Measurements from ENCODE around the gene C15orf61.

The C15orf61 gene

DNA sequence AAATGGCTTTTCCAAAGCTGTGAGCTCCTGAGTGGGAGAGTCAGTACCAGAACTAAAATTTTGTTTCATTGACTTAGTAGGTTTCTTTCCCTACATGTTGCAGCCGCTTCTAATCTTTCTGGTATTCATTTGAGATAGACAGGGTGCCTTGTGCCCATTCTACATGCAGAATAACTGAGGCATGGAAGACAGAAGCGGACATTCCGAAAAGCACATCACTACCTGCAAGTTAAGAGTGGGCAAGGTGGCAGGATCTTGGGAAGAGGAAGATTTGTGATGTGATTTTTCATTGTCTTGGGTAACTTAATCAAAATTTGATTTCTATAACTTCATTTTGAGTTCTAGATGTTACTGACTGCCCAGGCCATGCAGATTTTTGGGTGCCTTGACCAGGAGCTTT, 23.5 kb downstream of the C15orf61 start:
- Histone ChIP-seq H3K4ac (ENCODE audit: low read depth, low read length) (no peak overlapping the region), H2BK12ac (ENCODE audit: low read length) (no peak overlapping the region), H3K18ac (ENCODE audit: low read length) (no peak overlapping the region), H3K4me2 (ENCODE audit: low read length) (no peak overlapping the region), H2AFZ (ENCODE audit: insufficient read depth, low read length, poor library complexity) (no peak overlapping the region), H2AK5ac (ENCODE audit: low read length) (no peak overlapping the region), H3K36me3 (ENCODE audit: control insufficient read depth in 1 of 2, insufficient read depth in 2 of 2, low read length in 2 of 2) (peaks cover 3 to 6% of the 10 kb centered on the region in 2 experiments), H3K27me3 (ENCODE audit: insufficient read depth, low read length) (no peaks in the 10 kb centered on the region), H3K79me1 (ENCODE audit: low read length) (peaks cover 4% of the 10 kb centered on the region), H3K9me3 (ENCODE audit: insufficient read depth, low read depth, low read length) (no peaks in the 10 kb centered on the region), H3K79me2 (ENCODE audit: control insufficient read depth, insufficient read depth, low read length, poor library complexity) (peaks cover 4% of the 10 kb centered on the region), H4K12ac (ENCODE audit: low read depth, low read length) (no peak overlapping the region), H3K23ac (ENCODE audit: low read length) (no peak overlapping the region), H4K91ac (ENCODE audit: low read depth, low read length) (no peak overlapping the region), H4K8ac (ENCODE audit: low read depth, low read length) (no peak overlapping the region), H3K9ac (ENCODE audit: low read length) (no peak overlapping the region), H3K14ac (ENCODE audit: low read length) (no peak overlapping the region), H2BK5ac (ENCODE audit: low read depth, low read length, poor library complexity) (no peak overlapping the region), H3K4me3 (ENCODE audit: low read depth, low read length) (no peak overlapping the region), H3K4me1 (ENCODE audit: control insufficient read depth in 1 of 2, insufficient read depth in 2 of 2, low read length in 2 of 2) (peaks cover 7 to 11% of the 10 kb centered on the region in 2 experiments), H3K27ac (ENCODE audit: low read depth, low read length) (no peak overlapping the region), H2BK120ac (ENCODE audit: insufficient read depth, low read length, poor library complexity) (no peak overlapping the region)
- no peak for DNase-seq
- no CpG with 5 or more reads among the region's 3 CpGs for WGBS (ENCODE audit: extremely low coverage, insufficient coverage, insufficient read length)

DNA sequence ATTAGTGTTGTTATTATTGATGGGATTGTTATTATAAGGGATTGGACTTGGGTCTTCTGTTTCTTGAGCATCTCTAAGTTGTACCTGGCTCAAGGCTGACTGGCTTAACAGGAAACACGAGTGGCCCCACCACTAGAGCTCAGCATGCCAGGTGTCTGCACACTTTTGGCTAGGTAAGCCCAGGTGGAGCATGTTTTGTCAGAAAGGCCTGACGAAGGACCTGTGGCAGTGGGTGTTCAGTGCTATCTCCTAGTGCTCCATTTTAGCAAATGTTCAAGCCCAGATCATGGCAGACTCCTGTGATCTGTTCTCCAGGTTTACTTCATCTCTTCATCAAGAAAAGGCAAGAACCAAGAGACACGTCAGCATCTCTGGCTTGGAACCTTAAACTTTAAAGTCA, 24.9 kb downstream of the C15orf61 start:
- Histone ChIP-seq H3K14ac (ENCODE audit: low read length) (no peak overlapping the region), H3K79me2 (ENCODE audit: control insufficient read depth, insufficient read depth, low read length, poor library complexity) (peaks cover 4% of the 10 kb centered on the region), H2BK120ac (ENCODE audit: insufficient read depth, low read length, poor library complexity) (no peak overlapping the region), H3K4me2 (ENCODE audit: low read length) (no peak overlapping the region), H4K91ac (ENCODE audit: low read depth, low read length) (no peak overlapping the region), H3K4me1 (ENCODE audit: control insufficient read depth in 1 of 2, insufficient read depth in 2 of 2, low read length in 2 of 2) (peaks cover 7 to 11% of the 10 kb centered on the region in 2 experiments), H3K23ac (ENCODE audit: low read length) (no peak overlapping the region), H3K4ac (ENCODE audit: low read depth, low read length) (no peak overlapping the region), H2AFZ (ENCODE audit: insufficient read depth, low read length, poor library complexity) (no peak overlapping the region), H2BK5ac (ENCODE audit: low read depth, low read length, poor library complexity) (no peak overlapping the region), H2AK5ac (ENCODE audit: low read length) (no peak overlapping the region), H4K8ac (ENCODE audit: low read depth, low read length) (no peak overlapping the region), H3K79me1 (ENCODE audit: low read length) (peaks cover 4% of the 10 kb centered on the region), H4K12ac (ENCODE audit: low read depth, low read length) (no peak overlapping the region), H3K36me3 (ENCODE audit: control insufficient read depth in 1 of 2, insufficient read depth in 2 of 2, low read length in 2 of 2) (peaks cover 3 to 6% of the 10 kb centered on the region in 2 experiments), H3K27me3 (ENCODE audit: insufficient read depth, low read length) (no peaks in the 10 kb centered on the region), H3K18ac (ENCODE audit: low read length) (no peak overlapping the region), H2BK12ac (ENCODE audit: low read length) (no peak overlapping the region), H3K27ac (ENCODE audit: low read depth, low read length) (no peak overlapping the region), H3K9me3 (ENCODE audit: insufficient read depth, low read depth, low read length) (no peaks in the 10 kb centered on the region), H3K9ac (ENCODE audit: low read length) (no peak overlapping the region), H3K4me3 (ENCODE audit: low read depth, low read length) (no peak overlapping the region)
- no peak for DNase-seq
- no CpG with 5 or more reads among the region's 3 CpGs for WGBS (ENCODE audit: extremely low coverage, insufficient coverage, insufficient read length)

DNA sequence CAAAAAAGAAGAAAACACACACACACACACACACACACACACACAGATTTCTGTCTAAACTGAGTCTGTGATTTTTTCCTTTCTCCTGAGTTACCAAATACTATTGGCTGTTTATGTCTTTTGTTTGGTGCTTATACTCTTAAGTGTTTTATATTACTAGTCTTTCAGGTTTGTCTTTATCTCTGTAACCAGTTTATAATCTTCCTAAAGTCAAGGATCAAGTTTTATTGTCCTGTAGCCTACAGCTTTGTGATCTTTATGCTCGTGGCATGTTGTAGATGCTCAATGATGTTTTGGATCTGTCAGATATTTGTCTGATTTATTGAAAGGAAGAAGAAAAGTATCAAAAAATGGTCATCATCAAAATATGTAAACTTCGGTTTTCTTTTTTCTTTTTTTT, 26.1 kb downstream of the C15orf61 start:
- Histone ChIP-seq H3K9me3 (ENCODE audit: insufficient read depth, low read depth, low read length) (no peaks in the 10 kb centered on the region), H3K14ac (ENCODE audit: low read length) (no peak overlapping the region), H3K79me1 (ENCODE audit: low read length) (peaks cover 4% of the 10 kb centered on the region), H3K4me2 (ENCODE audit: low read length) (no peak overlapping the region), H4K91ac (ENCODE audit: low read depth, low read length) (no peak overlapping the region), H4K8ac (ENCODE audit: low read depth, low read length) (no peak overlapping the region), H3K27ac (ENCODE audit: low read depth, low read length) (no peak overlapping the region), H3K36me3 (ENCODE audit: control insufficient read depth in 1 of 2, insufficient read depth in 2 of 2, low read length in 2 of 2) (peaks cover 3 to 6% of the 10 kb centered on the region in 2 experiments), H2BK5ac (ENCODE audit: low read depth, low read length, poor library complexity) (no peak overlapping the region), H2AK5ac (ENCODE audit: low read length) (no peak overlapping the region), H3K4ac (ENCODE audit: low read depth, low read length) (no peak overlapping the region), H3K27me3 (ENCODE audit: insufficient read depth, low read length) (no peaks in the 10 kb centered on the region), H3K79me2 (ENCODE audit: control insufficient read depth, insufficient read depth, low read length, poor library complexity) (peaks cover 4% of the 10 kb centered on the region), H2AFZ (ENCODE audit: insufficient read depth, low read length, poor library complexity) (no peak overlapping the region), H3K23ac (ENCODE audit: low read length) (no peak overlapping the region), H3K4me1 (ENCODE audit: control insufficient read depth in 1 of 2, insufficient read depth in 2 of 2, low read length in 2 of 2) (peaks cover 6 to 7% of the 10 kb centered on the region in 2 experiments), H2BK120ac (ENCODE audit: insufficient read depth, low read length, poor library complexity) (no peak overlapping the region), H3K18ac (ENCODE audit: low read length) (no peak overlapping the region), H3K9ac (ENCODE audit: low read length) (no peak overlapping the region), H4K12ac (ENCODE audit: low read depth, low read length) (no peak overlapping the region), H3K4me3 (ENCODE audit: low read depth, low read length) (no peak overlapping the region), H2BK12ac (ENCODE audit: low read length) (no peak overlapping the region)
- no peak for DNase-seq
- WGBS (ENCODE audit: extremely low coverage, insufficient coverage, insufficient read length), result no CpG with 5 or more reads among the region's 2 CpGs

DNA sequence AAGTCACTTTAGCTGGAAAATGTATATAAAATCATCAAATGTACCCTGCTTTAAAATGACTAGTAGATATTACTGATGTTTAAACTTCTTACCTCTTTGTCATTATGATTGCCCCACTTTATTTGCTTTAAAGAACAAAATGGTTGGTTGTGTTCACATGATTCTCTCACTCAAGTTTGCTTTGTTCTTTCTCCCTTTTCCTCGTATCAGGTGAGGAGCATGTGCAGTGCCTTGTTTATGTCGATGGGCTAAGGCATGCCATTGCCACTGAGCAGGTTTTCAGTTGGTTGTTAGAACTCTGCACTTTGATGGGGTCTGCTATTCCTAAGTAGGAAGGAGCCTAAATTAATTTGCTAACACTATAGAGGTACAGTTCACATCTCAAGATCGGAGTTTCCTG, 26.9 kb downstream of the C15orf61 start:
- Histone ChIP-seq H3K23ac (ENCODE audit: low read length) (no peak overlapping the region), H3K4me1 (ENCODE audit: control insufficient read depth in 1 of 2, insufficient read depth in 2 of 2, low read length in 2 of 2) (peaks cover 6 to 7% of the 10 kb centered on the region in 2 experiments), H2BK12ac (ENCODE audit: low read length) (no peak overlapping the region), H2BK120ac (ENCODE audit: insufficient read depth, low read length, poor library complexity) (no peak overlapping the region), H2BK5ac (ENCODE audit: low read depth, low read length, poor library complexity) (no peak overlapping the region), H3K4me3 (ENCODE audit: low read depth, low read length) (no peak overlapping the region), H3K36me3 (ENCODE audit: control insufficient read depth in 1 of 2, insufficient read depth in 2 of 2, low read length in 2 of 2) (peaks cover 3 to 6% of the 10 kb centered on the region in 2 experiments), H4K8ac (ENCODE audit: low read depth, low read length) (no peak overlapping the region), H3K27ac (ENCODE audit: low read depth, low read length) (no peak overlapping the region), H3K14ac (ENCODE audit: low read length) (no peak overlapping the region), H3K18ac (ENCODE audit: low read length) (no peak overlapping the region), H4K12ac (ENCODE audit: low read depth, low read length) (no peak overlapping the region), H3K27me3 (ENCODE audit: insufficient read depth, low read length) (no peaks in the 10 kb centered on the region), H3K79me1 (ENCODE audit: low read length) (no peaks in the 10 kb centered on the region), H3K79me2 (ENCODE audit: control insufficient read depth, insufficient read depth, low read length, poor library complexity) (no peaks in the 10 kb centered on the region), H3K9me3 (ENCODE audit: insufficient read depth, low read depth, low read length) (no peaks in the 10 kb centered on the region), H3K4ac (ENCODE audit: low read depth, low read length) (no peak overlapping the region), H4K91ac (ENCODE audit: low read depth, low read length) (no peak overlapping the region), H2AK5ac (ENCODE audit: low read length) (no peak overlapping the region), H3K9ac (ENCODE audit: low read length) (no peak overlapping the region), H3K4me2 (ENCODE audit: low read length) (no peak overlapping the region), H2AFZ (ENCODE audit: insufficient read depth, low read length, poor library complexity) (no peak overlapping the region)
- DNase-seq, result no peak
- no CpG with 5 or more reads among the region's 3 CpGs for WGBS (ENCODE audit: extremely low coverage, insufficient coverage, insufficient read length)
